GM10248 (cell line): ENCODE measurements around the gene LAMB2.

Experiments
- CTCF ChIA-PET: fragments of 300-600 bp; sonication (Branson Sonifier 250); formaldehyde crosslinking; extraction: SDS; loops from one replicate; lab custom pipeline; 2021; ENCODE audit warnings: antibody characterized with exemption; lab: Yijun Ruan, JAX
- POLR2A ChIA-PET: fragments of 350-650 bp; sonication (Branson Sonifier 250); formaldehyde crosslinking; extraction: SDS; loops from one replicate; lab custom pipeline; 2020; ENCODE audit warnings: antibody characterized with exemption; lab: Yijun Ruan, JAX
- DNase-seq: peaks from one replicate; pipeline ENCODE4 v3.0.0; 2012; ENCODE audit errors: extremely low spot score
- CTCF ChIP-seq: IDR thresholded peaks from 2 replicates; pipeline ENCODE4 v1.5.1; 2012; ENCODE audit warnings: mild to moderate bottlenecking, low read depth; ENCODE audit errors: extremely low read depth, missing control alignments, control extremely low read depth

LAMB2 gene

GRCh38 chr3:49120096-49120437 lies 12.8 kb downstream of the LAMB2 start:
- CTCF ChIA-PET = interaction anchor here (0.6 to 1.9 kb wide), 4 partner anchors 9 to 98 kb away, joined by 3 to 5 read pairs (median 4); partner anchors contain the start of gene NDUFAF3
- no peak for DNase-seq
- POLR2A ChIA-PET = interaction anchor here (1.4 to 1.5 kb wide), 2 partner anchors 8 to 11 kb away, joined by 3 to 11 read pairs; no protein-coding TSS in a partner anchor
- TF ChIP-seq CTCF = no peak

DNA sequence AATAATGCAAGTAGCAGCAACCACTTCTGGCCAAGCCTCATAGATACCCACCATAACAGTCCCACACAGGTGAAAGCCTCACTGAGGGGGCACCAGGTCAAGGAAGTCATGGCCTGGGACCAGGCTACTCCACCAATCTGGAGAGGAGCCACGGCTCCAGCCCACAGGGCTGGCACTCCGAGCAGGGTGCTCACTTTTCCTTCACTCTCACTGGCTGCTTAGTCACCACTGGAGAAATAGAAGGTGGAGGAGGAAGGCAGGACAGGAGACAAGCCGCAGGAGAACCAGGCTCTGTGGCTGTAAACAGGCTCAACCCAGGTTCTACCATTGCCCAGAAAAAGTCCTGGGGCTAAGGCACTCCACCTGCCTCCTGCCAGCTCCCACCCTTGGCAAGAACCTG lies 13.4 kb downstream of the LAMB2 start:
- no peak for TF ChIP-seq CTCF
- DNase-seq = no peak
- ChIA-PET POLR2A (no interaction called here), CTCF (interaction anchor here (0.8 kb wide), 1 partner anchor 18 kb away, joined by 4 read pairs; no protein-coding TSS in a partner anchor)

DNA sequence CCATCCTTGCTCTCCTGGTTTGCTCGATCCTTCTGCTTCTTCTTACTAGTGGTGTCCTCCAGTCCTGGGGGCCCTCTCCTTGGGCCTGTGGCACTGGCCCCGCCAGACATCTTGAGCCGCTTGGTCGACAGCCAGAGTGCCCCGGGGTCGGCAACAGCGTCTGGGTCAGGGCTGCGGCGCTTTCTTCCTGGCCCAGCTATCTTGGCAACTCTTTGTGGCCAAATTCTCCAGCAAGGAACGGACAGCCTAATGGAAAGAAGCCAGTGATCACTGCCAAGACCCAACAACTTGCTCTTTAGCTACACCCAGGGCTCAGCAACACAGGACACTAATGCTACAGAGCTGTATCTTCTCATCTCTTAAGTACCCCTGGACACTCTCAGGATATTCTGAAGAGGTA lies 13.8 kb downstream of the LAMB2 start:
- TF ChIP-seq CTCF = no peak
- POLR2A ChIA-PET = no interaction called here
- no peak for DNase-seq
- CTCF ChIA-PET = interaction anchor here (0.8 kb wide), 1 partner anchor 18 kb away, joined by 4 read pairs; no protein-coding TSS in a partner anchor

DNA sequence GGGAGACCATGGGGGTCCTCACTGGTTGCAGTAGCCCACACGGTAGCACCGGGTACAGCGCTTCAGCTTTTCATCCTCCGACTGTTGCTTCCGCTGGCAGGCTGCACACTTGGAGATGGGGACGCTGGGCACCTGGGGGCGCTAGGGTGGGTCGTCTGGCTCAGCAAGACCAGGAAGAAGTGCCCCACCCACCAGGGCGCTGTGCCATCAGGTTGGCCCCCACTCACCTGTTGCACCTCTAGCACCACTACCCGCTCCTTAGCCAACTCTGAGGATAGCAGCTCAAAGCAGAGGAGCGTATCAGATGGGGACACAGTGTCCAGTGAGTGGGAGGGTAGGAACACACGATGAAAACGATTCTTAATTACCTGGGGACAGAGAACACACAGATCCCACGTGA lies 20.6 kb downstream of the LAMB2 start:
- TF ChIP-seq CTCF = no peak
- ChIA-PET CTCF (no interaction called here), POLR2A (interaction anchor here (1.9 kb wide), 1 partner anchor 8 kb away, joined by 11 read pairs; the partner anchor contains the start of gene USP19)
- DNase-seq = no peak

DNA sequence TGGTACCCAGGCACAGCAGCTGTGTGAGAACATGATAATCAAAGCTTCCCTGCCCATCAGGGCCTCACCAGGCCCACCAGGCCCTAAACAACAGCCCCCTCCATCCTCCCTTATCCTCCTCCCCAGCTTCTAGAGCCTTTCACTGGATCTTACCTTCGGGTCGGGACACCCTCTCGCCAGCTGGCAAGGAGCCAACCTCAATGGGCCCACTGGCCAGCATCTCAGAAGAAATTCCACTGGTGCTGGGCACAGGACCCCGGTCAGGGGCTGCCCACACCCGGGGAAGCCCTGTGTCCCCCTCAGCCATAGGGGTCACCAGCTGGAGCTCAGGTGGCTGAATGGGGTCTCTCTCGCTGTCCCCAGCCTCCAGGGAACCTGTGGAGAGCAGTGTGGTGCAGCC lies 21.5 kb downstream of the LAMB2 start:
- ChIA-PET POLR2A (interaction anchor here (0.5 to 1.9 kb wide), 2 partner anchors 9 to 358 kb away, joined by 3 to 11 read pairs; partner anchors contain the start of gene USP19), CTCF (interaction anchor here (0.7 to 1.1 kb wide), 2 partner anchors 9 to 17 kb away, joined by 3 to 5 read pairs; partner anchors contain the start of gene QRICH1)
- DNase-seq = no peak
- no peak for TF ChIP-seq CTCF

GRCh38 chr3:49110780-49111179 lies 22.1 kb downstream of the LAMB2 start:
- TF ChIP-seq CTCF = no peak
- CTCF ChIA-PET = interaction anchor here (0.7 to 1.1 kb wide), 2 partner anchors 9 to 17 kb away, joined by 3 to 5 read pairs; partner anchors contain the start of gene QRICH1
- POLR2A ChIA-PET = interaction anchor here (0.5 to 1.9 kb wide), 3 partner anchors 10 to 359 kb away, joined by 3 to 11 read pairs (median 3); partner anchors contain the start of gene USP19
- DNase-seq = no peak
